ENCODE results near the gene NPBWR2.

Gene NPBWR2

GRCh38 chr20:64080813-64081623 lies 26.3 kb downstream of the NPBWR2 start:
- no peak for TF ChIP-seq CTCF (IDR thresholded peaks at IDR 0.05; ENCODE audit: low read depth, low read length, missing control alignments)
- no peak overlapping the region for H3K4me3 ChIP-seq (ENCODE audit: low read depth, low read length)
- DNase-seq (ENCODE audit: low read depth), result no peak

- TF ChIP-seq CTCF (IDR thresholded peaks at IDR 0.05; ENCODE audit: low read depth, low read length, missing control alignments), result no peak
- peak within 1 kb of the TSS; percentile 92 for H3K4me3 ChIP-seq (ENCODE audit: low read depth, low read length)
- no peak for DNase-seq (ENCODE audit: low read depth)
Measured at GRCh38 chr20:64080013-64080812, 27.2 kb downstream of the NPBWR2 start, which contains the start of gene OPRL1. OPRL1 (plus strand) TSS chr20:64080082; CDS start chr20:64092721, 12,639 bp downstream.

- DNase-seq (ENCODE audit: low read depth), result no peak
- TF ChIP-seq CTCF (IDR thresholded peaks at IDR 0.05; ENCODE audit: low read depth, low read length, missing control alignments), result no peak
- peak within 1 kb of the TSS; percentile 92 for H3K4me3 ChIP-seq (ENCODE audit: low read depth, low read length)
Measured at GRCh38 chr20:64079273-64080012, 27.9 kb downstream of the NPBWR2 start, which contains the start of gene RGS19. RGS19 (minus strand) TSS chr20:64079518; CDS start chr20:64076886, 2,632 bp downstream.

- H3K4me3 ChIP-seq (ENCODE audit: low read depth, low read length), result peak overlapping the region; percentile 92
- TF ChIP-seq CTCF (IDR thresholded peaks at IDR 0.05; ENCODE audit: low read depth, low read length, missing control alignments), result no peak
- DNase-seq (ENCODE audit: low read depth), result no peak
Measured at GRCh38 chr20:64078934-64079272, 28.5 kb downstream of the NPBWR2 start.

GRCh38 chr20:64077876-64078551 lies 29.4 kb downstream of the NPBWR2 start:
- peak overlapping the region; percentile 92 for H3K4me3 ChIP-seq (ENCODE audit: low read depth, low read length)
- TF ChIP-seq CTCF (IDR thresholded peaks at IDR 0.05; ENCODE audit: low read depth, low read length, missing control alignments), result no peak
- DNase-seq (ENCODE audit: low read depth), result no peak

GRCh38 chr20:64077541-64077875 lies 29.9 kb downstream of the NPBWR2 start:
- no peak for DNase-seq (ENCODE audit: low read depth)
- H3K4me3 ChIP-seq (ENCODE audit: low read depth, low read length), result peak overlapping the region; percentile 92
- TF ChIP-seq CTCF (IDR thresholded peaks at IDR 0.05; ENCODE audit: low read depth, low read length, missing control alignments), result peak; percentile 3

Data from GM12864 (cell line).